GM12878 (cell line): ENCODE data around the gene CFAP54. TPM values are rescaled to one million over a fixed set of nuclear protein-coding genes. Genes with fewer than 3 reads are reported as not detected.

ENCODE experiments used
- ATAC-seq: fragments of 200-7000 bp; cut with Tn5 transposase; 3 replicates; pipeline ENCODE4 v1.9.1; 2020; ENCODE audit warnings: mild to moderate bottlenecking, moderate library complexity
- BruUV-seq: library from RNA; stranded (reverse); fragments of 400-500 nt; replicated peaks from 2 replicates; lab custom pipeline; 2021; lab: Mats Ljungman, UMichigan
- CTCF ChIA-PET: fragments of 300-600 bp; sonication (Branson Sonifier 250); formaldehyde crosslinking; extraction: SDS; loops from one replicate; lab custom pipeline; 2021; ENCODE audit warnings: inconsistent platforms; lab: Yijun Ruan, JAX
- POLR2A ChIA-PET: fragments of 350-600 bp; formaldehyde crosslinking; extraction: SDS; loops from one replicate; lab custom pipeline; 2021; ENCODE audit warnings: inconsistent platforms; lab: Charles Lee
- RAD21 ChIA-PET: fragments of 300-600 bp; sonication (Branson Sonifier 250); formaldehyde crosslinking; loops from one replicate; lab custom pipeline; 2023; ENCODE audit warnings: antibody characterized with exemption; ENCODE audit not compliant: unreplicated experiment; lab: Charles Lee
- SMC1A ChIA-PET: fragments of 300-600 bp; sonication (Branson Sonifier 250); formaldehyde crosslinking; loops from one replicate; lab custom pipeline; 2023; ENCODE audit not compliant: unreplicated experiment, uncharacterized antibody; lab: Charles Lee
- DNase-seq: peaks from one replicate; pipeline ENCODE4 v3.0.0-alpha.2; 2011; ENCODE audit warnings: low read depth, low spot score
- FAIRE-seq: peaks from 3 replicates; lab custom pipeline; 2011; peaks lifted over from hg19 to GRCh38; lab: Jason Lieb, UNC
- H2AFZ ChIP-seq: 2 replicates; pipeline ENCODE4 v1.6.0; 2011; ENCODE audit warnings: low read depth, low read length, control low read depth; ENCODE audit not compliant: control insufficient read depth
- H3K27ac ChIP-seq: 2 replicates; pipeline ENCODE4 v1.5.1; 2011; ENCODE audit warnings: control low read depth; ENCODE audit not compliant: control insufficient read depth, insufficient read depth
- H3K27me3 ChIP-seq, 2 experiments: replicated peaks in 1 of 2; 2 replicates each; pipeline versions ENCODE4 v1.6.0 to v1.6.1; 2011; ENCODE audit warnings: low read length in 1 of 2; ENCODE audit not compliant: control insufficient read depth in 2 of 2, insufficient read depth in 2 of 2
- H3K36me3 ChIP-seq, 2 experiments: 2 replicates each; pipeline ENCODE4 v1.5.1; 2011; ENCODE audit warnings: low read length in 1 of 2; ENCODE audit not compliant: control insufficient read depth in 2 of 2, insufficient read depth in 2 of 2
- H3K4me1 ChIP-seq: 2 replicates; pipeline ENCODE4 v1.6.1; 2011; ENCODE audit warnings: mild to moderate bottlenecking, low read length, moderate library complexity, mixed read lengths; ENCODE audit not compliant: control insufficient read depth, insufficient read depth
- H3K4me2 ChIP-seq: 2 replicates; pipeline ENCODE4 v1.6.0; 2011; ENCODE audit warnings: control low read depth; ENCODE audit not compliant: control insufficient read depth, insufficient read depth
- H3K4me3 ChIP-seq: fragments of 200-600 bp; sonication (generic); 2 replicates; pipeline ENCODE4 v1.5.1; 2016
- H3K79me2 ChIP-seq: 2 replicates; pipeline ENCODE4 v1.6.0; 2011; ENCODE audit warnings: low read length; ENCODE audit not compliant: control insufficient read depth, insufficient read depth
- H3K9ac ChIP-seq: 2 replicates; pipeline ENCODE4 v1.8.0; 2011; ENCODE audit warnings: low read length, control low read depth, mixed read lengths; ENCODE audit not compliant: control insufficient read depth, insufficient read depth
- H3K9me3 ChIP-seq: replicated peaks from 3 replicates; pipeline ENCODE4 v1.5.1; 2011; ENCODE audit warnings: mild to moderate bottlenecking, low read length; ENCODE audit not compliant: control insufficient read depth, insufficient read depth
- H4K20me1 ChIP-seq: 2 replicates; pipeline ENCODE4 v1.6.0; 2011; ENCODE audit not compliant: control insufficient read depth, insufficient read depth
- IKZF2 ChIP-seq, 2 experiments: fragments of 450-650 bp; IDR thresholded peaks; 2 replicates each; pipeline ENCODE4 v1.6.1; 2017; ENCODE audit warnings: mild to moderate bottlenecking in 2 of 2, moderate library complexity in 2 of 2
- IRF4 ChIP-seq: IDR thresholded peaks from 2 replicates; pipeline ENCODE4 v1.6.1; 2011; ENCODE audit warnings: low read depth, low read length
- KLF5 ChIP-seq: fragments of 450-650 bp; IDR thresholded peaks from 2 replicates; pipeline ENCODE4 v1.6.1; 2014; ENCODE audit warnings: mild to moderate bottlenecking; ENCODE audit not compliant: partially characterized antibody
- MYB ChIP-seq: fragments of 150-350 bp; IDR thresholded peaks from 2 replicates; pipeline ENCODE4 v1.6.1; 2014; ENCODE audit warnings: mild to moderate bottlenecking, low read depth, low read length, borderline replicate concordance
- NFYA ChIP-seq: IDR thresholded peaks from 2 replicates; pipeline ENCODE4 v1.6.1; 2011; ENCODE audit warnings: low read depth, mild to moderate bottlenecking, low read length, improper control_type of control experiment, borderline replicate concordance
- WGBS: methylation state at CpG from one replicate; pipeline ENCODE4 v1.1.6; 2016; ENCODE audit warnings: low lambda C conversion rate; ENCODE audit not compliant: insufficient replicate concordance, insufficient coverage; ENCODE audit errors: missing lambda C conversion rate; 5-methylcytosine and 5-hydroxymethylcytosine counted together
- in situ Hi-C: fragments of 300-500 bp; cut with MboI; formaldehyde crosslinking; loops from 9 replicates; pipeline ENCODE4 v1.14.3; 2018; ENCODE audit warnings: mixed read lengths
- intact Hi-C: fragments of 100-400 bp; cut with micrococcal nuclease; formaldehyde crosslinking; loops from one replicate; pipeline ENCODE4 v1.14.2; 2022; ENCODE audit not compliant: unreplicated experiment
- polyA plus RNA-seq, 11 experiments: library from polyadenylated mRNA; depleted of rRNA in 4 of 11; unstranded in 6 of 11; stranded (reverse) in 5 of 11; fragments of >200 nt; fragmentation: Nextera tagmentation in 4 of 11; fragmentation: Illumina TruSeq in 1 of 11; extraction: Ambion mirVana in 4 of 11; extraction: Trizol in 1 of 11; gene quantifications; 1 replicate in 1 of 11; 2 replicates in 10 of 11; pipeline versions ENCODE4 v1.2.1 to v1.2.3, GENCODE V29; 2011 to 2016; ENCODE audit warnings: inconsistent platforms in 2 of 11, missing spikeins in 2 of 11, low read depth in 1 of 11
- total RNA-seq, 4 experiments: library from RNA; depleted of rRNA in 3 of 4; stranded (reverse); fragments of >200 nt in 3 of 4; fragmentation: Illumina TruSeq in 1 of 4; extraction: Trizol in 1 of 4; gene quantifications; 2 replicates each; pipeline versions ENCODE4 v1.2.1 to v1.2.3, GENCODE V29; 2013 to 2021
- TF ChIP-seq, protein P1 (sequence below): IDR thresholded peaks from 2 replicates; pipeline ENCODE4 v1.6.1; 2011; ENCODE audit warnings: mild to moderate bottlenecking, low read depth, low read length, moderate library complexity; ENCODE audit not compliant: insufficient replicate concordance

CFAP54 gene
- total and polyA plus RNA-seq, 10 of the 15 experiments (the other 5 are each of a cell fraction or from before 2014, with no cell fraction given): 0.19 to 1.5 (median 0.56) TPM

DNA sequence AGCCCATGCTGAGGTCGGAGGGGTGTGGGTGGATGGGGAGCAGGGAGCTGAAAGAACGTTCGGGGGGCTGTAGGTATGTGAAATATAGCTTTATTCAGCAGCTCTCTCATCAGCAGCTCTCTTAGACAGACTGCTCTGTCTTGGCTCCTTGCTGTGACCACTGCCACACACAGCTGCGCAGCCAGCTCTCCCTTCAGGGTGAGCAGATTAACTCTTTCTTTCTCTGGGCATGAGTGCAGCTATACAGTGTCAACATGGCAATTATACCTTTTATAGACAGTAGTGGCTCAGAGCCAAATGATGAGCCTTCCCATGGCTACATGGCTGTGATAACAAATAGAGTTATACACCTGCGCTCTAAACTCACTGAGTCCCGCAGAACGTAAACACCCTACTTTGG, 280.0 kb downstream of the CFAP54 start:
- H3K36me3 ChIP-seq: no peaks in the 10 kb centered on the region
- intact Hi-C loops (no loop called here), in situ Hi-C loops (no loop called here)
- no peak overlapping the region for H3K9ac ChIP-seq
- ChIA-PET CTCF (no interaction called here), RAD21 (no interaction called here), POLR2A (no interaction called here), SMC1A (no interaction called here)
- DNase-seq (no peak), FAIRE-seq (no peak), ATAC-seq (no peak)
- H3K4me3 ChIP-seq: no peak overlapping the region
- no TSS peak for BruUV-seq
- H3K4me2 ChIP-seq: no peak overlapping the region
- H3K9me3 ChIP-seq: no peaks in the 10 kb centered on the region
- no peak overlapping the region for H3K27ac ChIP-seq
- H3K4me1 ChIP-seq: no peaks in the 10 kb centered on the region
- no peaks in the 10 kb centered on the region for H3K79me2 ChIP-seq
- no peaks in the 10 kb centered on the region for H3K27me3 ChIP-seq
- H4K20me1 ChIP-seq: no peaks in the 10 kb centered on the region
- no peak overlapping the region for H2AFZ ChIP-seq
- 58% methylated on average over 7 of the region's 7 CpGs for WGBS
- no peak for TF ChIP-seq KLF5
- TF ChIP-seq MYB: no peak
- TF ChIP-seq IKZF2 (IDR thresholded peaks at IDR 0.05): no peak
- TF ChIP-seq, protein P1, sequence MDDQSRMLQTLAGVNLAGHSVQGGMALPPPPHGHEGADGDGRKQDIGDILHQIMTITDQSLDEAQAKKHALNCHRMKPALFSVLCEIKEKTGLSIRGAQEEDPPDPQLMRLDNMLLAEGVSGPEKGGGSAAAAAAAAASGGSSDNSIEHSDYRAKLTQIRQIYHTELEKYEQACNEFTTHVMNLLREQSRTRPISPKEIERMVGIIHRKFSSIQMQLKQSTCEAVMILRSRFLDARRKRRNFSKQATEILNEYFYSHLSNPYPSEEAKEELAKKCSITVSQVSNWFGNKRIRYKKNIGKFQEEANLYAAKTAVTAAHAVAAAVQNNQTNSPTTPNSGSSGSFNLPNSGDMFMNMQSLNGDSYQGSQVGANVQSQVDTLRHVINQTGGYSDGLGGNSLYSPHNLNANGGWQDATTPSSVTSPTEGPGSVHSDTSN: no peak
- TF ChIP-seq NFYA: no peak
- no peak for TF ChIP-seq IRF4
